Placental pericyte (primary cell): ENCODE measurements around the gene BRD9. TPM values are rescaled to one million over a fixed set of nuclear protein-coding genes. Genes with fewer than 3 reads are reported as not detected.

Source experiments
- total RNA-seq: library from RNA; depleted of rRNA; stranded (reverse); fragments of >200 nt; gene quantifications from 2 replicates; pipeline ENCODE4 v1.2.3, GENCODE V29; 2012

The BRD9 gene
- 39.2 and 54.3 TPM in 2 replicates for total RNA-seq

GRCh38 chr5:892394-893136 is at the start of gene BRD9, which contains the start of gene TRIP13:
Gene BRD9 (minus strand): TSS chr5:892801. CDS start chr5:892657, 144 bp downstream.
Gene TRIP13 (plus strand): TSS chr5:892884. CDS start chr5:892999, 115 bp downstream.

GRCh38 chr5:850511-851006 is 42.0 kb downstream of the BRD9 start, which contains the start of gene ZDHHC11:
Gene ZDHHC11 (minus strand): TSS chr5:850986. CDS start chr5:850602, 384 bp downstream.

Other genes starting within 250 kb of the BRD9 start
- under 0.01 and 0.14 TPM in 2 replicates for gene TPPP, start 199.4 kb downstream of the BRD9 start, total RNA-seq
- gene ZDHHC11B, start 108.1 kb downstream of the BRD9 start, total RNA-seq: 0.22 TPM in 1 of 2 replicates, not detected in the other
- gene ZDHHC11, start 41.8 kb downstream of the BRD9 start, total RNA-seq: 2.4 and 2.9 TPM in 2 replicates
- gene TRIP13, start 83 bp upstream of the BRD9 start, total RNA-seq: 1.5 and 69.1 TPM in 2 replicates
- 15.9 and 52.7 TPM in 2 replicates for gene NKD2, start 116.0 kb upstream of the BRD9 start, total RNA-seq
- gene SLC12A7, start 219.3 kb upstream of the BRD9 start, total RNA-seq: 17.0 and 25.6 TPM in 2 replicates